T47D (cell line): ENCODE measurements around the gene RPS10.

Experiments
- DNase-seq, 2 experiments: peaks; one replicate each; pipeline versions ENCODE4 v3.0.0 to v3.0.0-alpha.2; 2011 to 2012; ENCODE audit warnings: low read depth in 1 of 2, low spot score in 1 of 2
- JUND ChIP-seq: IDR thresholded peaks from 2 replicates; pipeline ENCODE4 v1.6.1; 2012; ENCODE audit warnings: low read depth
- in situ Hi-C: cut with HindIII; loops from 2 replicates; pipeline ENCODE4 v1.10.0; 2016; ENCODE audit warnings: low sequenced_read_pairs, low pct_unique_long_range_greater_than_20kb

RPS10 gene

DNA sequence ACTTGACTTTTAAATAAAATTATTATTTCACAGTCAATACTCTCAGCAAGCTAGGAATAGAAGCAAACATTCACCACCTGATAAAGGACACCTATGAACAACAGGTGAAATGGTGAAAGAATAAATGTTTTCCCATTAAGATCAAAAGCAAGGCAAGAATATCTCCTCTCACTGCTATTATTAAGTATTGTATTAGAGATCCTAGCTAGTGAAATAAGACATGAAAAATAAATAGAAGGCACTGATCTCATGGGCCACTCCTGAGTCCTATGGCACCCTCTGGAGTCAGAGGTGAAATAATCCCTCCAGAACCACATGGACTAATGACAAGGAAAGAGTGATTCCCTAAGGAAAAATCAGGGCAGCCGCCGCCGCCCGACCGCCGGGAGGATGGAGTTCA, 29.4 kb downstream of the RPS10 start:
- no peak for TF ChIP-seq JUND
- no peak for DNase-seq
- in situ Hi-C loops, result no loop called here

DNA sequence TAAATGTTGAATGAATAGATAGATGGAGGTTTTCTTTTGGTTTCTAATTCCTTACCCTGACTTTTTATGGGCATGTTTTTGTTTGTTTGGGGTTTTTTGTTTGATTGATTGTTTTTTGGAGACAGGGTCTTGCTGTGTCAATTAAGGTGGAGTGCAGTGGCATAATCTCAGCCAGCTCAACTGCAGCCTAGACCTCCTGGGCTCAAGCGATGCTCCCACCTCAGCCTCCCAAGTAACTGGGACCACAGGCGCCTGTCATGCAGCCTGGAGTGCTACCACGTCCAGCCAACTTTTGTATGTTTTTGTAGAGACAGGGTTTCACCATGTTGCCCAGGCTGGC, 31.9 kb downstream of the RPS10 start:
- in situ Hi-C loops, result no loop called here
- DNase-seq, result no peak
- TF ChIP-seq JUND, result no peak

DNA sequence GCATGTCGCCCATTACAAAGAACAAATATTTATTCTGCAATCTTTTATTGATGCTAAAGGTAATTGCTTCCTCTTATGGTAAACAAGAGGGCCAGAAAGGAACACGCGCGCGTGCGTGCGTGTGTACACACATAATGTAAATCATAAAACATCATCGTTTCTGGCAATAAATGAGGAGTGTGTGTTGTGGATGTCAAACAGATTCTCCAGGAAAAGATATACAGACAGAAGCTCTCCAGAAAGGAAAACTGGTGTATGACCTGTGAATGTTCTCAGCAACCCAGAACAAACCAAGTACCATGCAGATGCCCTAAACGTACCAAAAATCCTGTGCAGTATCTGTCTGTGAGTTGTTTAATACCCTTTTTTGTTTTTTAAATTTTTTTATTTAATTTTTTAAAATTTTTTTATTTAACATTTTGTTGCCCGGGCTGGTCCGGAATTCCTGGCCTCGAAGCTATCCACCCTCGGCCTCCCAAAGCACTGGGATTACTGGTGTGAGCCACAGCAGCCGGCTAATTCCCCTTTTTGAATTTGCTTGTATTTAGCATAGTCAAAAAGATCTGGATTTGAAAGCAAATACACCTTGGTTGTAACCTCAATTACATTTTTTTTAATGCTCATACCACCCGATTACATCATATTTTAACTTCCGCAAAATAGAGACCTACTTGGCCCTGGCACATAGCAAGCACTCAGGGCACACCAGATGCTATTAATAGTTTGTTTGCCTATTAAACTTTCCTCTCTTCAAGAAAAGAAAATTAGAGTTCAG, 32.5 kb downstream of the RPS10 start:
- no peak for DNase-seq
- no peak for TF ChIP-seq JUND
- in situ Hi-C loops, result no loop called here

DNA sequence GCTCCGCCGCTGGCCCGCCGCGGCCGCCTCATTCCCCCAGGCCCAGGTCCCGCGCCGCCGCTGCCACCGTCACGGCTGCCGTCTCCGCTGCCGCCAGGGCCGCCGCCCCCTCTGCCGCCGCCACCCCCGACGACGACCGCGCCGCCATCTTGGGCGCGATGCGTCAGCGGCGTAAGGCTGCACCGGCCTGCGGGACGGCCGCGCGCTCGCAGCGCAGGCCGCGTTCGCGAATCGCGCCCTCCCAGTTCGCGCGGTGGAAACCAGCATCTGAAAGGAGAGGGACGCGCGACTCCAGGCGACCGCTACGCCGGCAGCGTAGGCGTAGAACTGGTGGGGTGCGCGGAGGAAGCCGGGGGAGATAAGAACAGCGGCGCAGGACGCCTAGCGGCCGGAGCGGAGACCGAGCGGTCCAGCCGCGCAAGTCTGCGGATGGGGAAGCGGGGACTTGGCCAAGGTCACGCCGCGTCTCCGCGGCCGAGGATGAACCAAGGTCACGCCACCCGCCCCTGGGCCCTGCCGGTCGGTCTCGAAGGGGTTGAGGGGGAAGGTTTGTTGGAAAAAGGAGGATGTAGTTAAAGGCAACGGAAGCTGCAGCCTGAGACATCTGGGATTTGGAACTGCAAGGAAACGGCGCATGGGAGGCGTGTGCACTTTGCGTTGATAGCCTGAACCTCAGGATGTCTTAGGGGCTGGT, 33.2 kb downstream of the RPS10 start, which contains the start of gene NUDT3:
Gene NUDT3 (minus strand): TSS at position 173 of the 694 bp plus-strand sequence. CDS start 307 bp downstream, outside the sequence.
- TF ChIP-seq JUND, result no peak
- in situ Hi-C loops, result no loop called here
- peak; percentile 91 to 92 for DNase-seq

DNA sequence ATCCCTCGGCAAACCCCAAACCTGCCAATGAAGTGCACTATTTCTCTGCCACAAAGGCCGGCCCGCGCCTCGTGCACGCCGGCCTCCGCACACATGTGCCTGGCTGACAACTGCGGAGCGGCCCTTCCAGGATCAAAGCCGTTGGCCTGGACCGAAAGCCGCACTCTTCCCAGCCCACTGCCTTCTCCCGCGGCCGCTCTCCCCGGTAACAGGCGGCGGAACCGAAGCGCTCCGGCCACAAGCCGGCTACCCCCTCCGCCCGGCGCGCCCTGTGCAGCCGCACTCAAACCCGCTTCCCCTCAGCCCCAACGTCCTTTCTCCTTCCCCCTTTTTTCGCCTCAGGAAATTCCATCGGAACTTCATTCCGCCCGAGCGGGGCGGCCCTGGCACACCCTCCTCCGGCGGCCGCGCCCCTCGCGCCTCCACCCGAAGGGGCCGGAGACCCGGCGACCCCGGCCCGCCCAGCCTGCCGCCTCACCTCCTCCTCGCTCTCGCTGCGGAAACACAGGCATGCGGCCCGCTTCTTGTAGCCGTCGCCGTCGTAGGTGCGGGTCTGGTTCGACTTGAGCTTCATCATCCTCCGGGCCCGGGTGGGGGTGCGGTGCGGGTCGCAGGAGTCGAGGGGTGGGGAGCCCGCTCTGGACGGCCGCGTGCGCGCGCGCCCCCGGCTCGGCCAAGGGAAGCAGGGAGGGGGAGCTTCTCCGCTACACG, 33.9 kb downstream of the RPS10 start:
- in situ Hi-C loops, result no loop called here
- TF ChIP-seq JUND, result no peak
- DNase-seq, result peak; percentile 44 to 58

DNA sequence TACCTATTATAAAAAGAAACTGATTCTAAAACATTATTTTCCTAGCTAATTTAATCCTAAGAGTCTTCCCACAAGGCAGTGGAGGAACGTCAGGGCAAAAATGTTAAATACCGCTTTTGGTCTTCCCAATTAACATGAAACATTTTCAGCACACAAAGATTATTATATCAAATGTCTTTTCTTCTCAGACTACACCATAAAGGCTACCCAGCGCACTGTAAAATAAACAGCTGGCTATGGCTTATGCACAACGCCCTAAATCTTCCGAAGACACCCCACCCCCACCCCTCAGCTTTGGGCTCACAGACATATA, 34.4 kb downstream of the RPS10 start:
- DNase-seq, result no peak
- in situ Hi-C loops, result no loop called here
- TF ChIP-seq JUND, result no peak

DNA sequence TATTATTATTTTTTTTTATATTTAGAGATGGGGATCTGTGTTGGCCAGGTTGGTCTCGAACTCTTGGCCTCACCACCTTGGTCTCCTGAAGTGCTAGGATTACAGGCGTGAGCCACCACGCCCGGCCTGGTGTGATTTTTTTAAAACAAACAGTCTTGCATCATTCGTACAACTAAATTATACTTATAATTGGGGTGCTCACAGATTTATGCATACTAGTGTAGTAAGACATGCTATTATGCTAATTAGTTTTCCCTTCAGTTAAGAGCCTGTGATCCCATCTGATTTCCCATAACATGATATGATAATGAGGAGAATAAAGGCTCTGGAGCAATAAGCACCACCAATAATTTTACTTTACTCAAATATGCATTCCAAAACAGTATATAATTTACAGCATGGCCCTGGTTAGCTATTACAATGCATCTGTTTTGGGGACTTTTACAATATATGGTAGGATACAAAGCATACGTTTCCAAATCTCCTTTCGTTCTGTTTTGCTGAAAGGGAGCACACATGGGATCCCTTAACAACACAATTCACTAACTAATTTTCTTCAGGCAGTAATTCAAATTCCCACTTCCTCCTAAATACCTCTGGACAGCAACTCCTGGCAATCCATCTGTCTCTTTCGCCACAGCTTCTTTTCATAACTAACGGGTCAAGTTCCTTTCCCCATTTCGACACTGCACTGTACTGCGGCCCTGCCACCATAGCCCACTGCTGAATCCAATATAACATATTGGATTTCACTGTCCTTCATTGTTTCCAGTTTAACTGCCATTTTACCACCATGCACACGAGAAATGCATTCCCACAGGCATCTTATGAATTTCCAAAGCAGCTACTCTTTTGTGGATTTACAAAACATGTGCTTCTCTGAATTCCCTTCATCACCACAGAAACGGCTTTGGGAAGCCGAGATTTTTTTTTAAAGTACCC, 35.1 kb downstream of the RPS10 start:
- DNase-seq, result peak; percentile 22 to 53
- TF ChIP-seq JUND, result no peak
- in situ Hi-C loops, result no loop called here

DNA sequence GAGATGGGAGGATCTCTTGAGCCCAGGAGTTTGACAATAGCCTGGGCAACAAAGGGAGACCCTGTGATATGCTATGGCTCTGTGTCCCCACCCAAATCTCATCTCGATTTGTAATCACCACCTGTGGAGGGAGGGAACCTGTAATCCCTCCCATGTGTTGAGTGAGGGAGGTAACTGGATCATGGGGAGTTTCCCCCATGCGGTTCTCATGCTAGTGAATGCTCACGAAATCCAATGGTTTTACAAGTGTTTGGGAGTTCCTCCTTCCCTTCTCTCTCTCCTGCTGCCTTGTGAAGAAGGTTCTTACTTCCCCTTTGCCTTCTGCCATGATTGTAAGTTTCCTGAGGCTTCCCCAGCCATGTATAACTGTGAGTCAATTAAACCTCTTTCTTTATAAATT, 36.8 kb downstream of the RPS10 start:
- no peak for DNase-seq
- TF ChIP-seq JUND, result no peak
- in situ Hi-C loops, result no loop called here

DNA sequence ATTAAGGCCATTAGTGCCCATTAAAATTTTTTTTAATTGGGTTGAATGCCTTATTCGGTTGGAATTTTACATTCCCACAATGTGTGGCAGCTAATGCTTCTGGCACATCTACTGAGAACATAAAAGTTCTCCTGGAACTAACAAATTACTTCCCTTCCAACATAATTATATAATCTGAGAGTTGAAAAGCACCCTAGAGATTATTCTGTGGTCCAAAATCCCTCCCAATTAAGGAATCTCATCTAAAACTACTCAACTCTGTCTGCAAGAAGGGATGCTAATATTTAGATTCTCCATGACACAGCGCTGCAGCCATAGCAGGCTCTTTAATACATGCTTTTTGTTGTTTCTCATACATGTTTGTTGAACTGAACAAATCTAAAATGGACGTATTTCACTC, 37.4 kb downstream of the RPS10 start:
- TF ChIP-seq JUND, result no peak
- no peak for DNase-seq
- in situ Hi-C loops, result no loop called here

DNA sequence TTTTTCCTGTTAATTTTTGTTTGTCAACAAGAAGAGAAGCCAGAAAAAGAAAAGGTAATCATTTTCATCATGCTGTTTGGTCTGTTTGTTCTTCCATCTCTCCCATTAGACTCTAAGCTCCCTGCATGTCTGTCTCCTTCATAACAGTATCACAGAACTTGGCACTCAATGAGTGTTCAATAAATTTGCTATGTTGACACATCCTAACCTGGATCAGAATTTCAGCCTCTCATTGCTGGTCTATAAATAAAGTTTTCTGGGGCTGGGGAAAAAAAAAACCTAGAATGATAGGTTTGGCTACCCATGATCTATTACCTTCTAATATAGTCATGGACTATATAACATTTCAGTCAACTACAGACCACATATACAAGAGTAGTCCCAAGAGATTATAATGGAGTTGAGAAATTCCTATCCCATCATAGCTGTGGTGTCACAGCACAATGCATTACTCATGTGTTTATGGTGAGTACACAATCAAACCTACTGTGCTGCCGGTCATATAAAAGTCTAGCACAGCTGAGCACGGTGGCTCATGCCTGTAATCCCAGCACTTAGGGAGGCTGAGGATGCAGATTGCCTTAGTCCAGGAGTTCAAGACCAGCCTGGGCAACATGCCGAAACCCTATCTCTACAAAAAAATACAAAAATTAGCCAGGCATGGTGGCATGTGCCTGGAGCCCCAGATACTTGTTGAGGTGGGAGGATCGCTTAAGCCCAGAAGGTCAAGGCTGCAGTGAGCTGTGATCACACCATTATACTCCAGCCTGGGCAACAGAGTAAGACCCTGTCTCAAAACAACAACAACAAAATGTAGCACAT, 39.3 kb downstream of the RPS10 start:
- TF ChIP-seq JUND, result no peak
- in situ Hi-C loops, result no loop called here
- peak in 1 of 2 experiments; percentile 41 for DNase-seq

DNA sequence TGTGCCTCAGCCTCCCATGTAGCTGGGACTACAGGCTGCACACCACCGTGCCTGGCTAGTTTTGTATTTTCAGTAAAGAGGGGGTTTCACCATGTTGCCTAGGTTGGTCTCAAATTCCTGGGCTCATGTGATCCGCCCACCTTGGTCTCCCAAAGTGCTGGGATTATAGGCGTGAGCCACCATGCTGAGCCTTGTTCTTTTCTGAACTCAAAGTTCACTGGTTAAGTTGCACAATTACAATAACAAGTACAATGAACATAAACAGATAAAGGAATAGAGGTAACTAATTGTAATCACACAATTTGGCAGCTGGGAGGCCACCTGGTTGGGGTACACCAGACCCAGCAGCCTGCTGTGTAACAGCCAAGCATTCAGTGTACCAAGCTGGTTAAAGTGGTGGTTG, 40.1 kb downstream of the RPS10 start:
- in situ Hi-C loops, result no loop called here
- TF ChIP-seq JUND, result no peak
- DNase-seq, result no peak
